H7 (cell line): ENCODE results near the gene TRIM46. TPM values are rescaled to one million over a fixed set of nuclear protein-coding genes. Genes with fewer than 3 reads are reported as not detected.

ENCODE experiments used
- DNase-seq: peaks from one replicate; pipeline ENCODE4 v3.0.0; 2012
- H3K27me3 ChIP-seq: 2 replicates; pipeline ENCODE4 v1.6.0; 2011; ENCODE audit warnings: mild to moderate bottlenecking, low read length; ENCODE audit not compliant: control insufficient read depth, insufficient read depth
- H3K36me3 ChIP-seq: replicated peaks from 2 replicates; pipeline ENCODE4 v1.5.1; 2011; ENCODE audit warnings: low read length; ENCODE audit not compliant: control insufficient read depth, insufficient read depth
- H3K4me3 ChIP-seq: 2 replicates; pipeline ENCODE4 v1.5.1; 2011; ENCODE audit warnings: low read depth, mild to moderate bottlenecking, control low read depth, low read length, moderate library complexity; ENCODE audit not compliant: insufficient read depth
- total RNA-seq: library from RNA; depleted of rRNA; stranded (reverse); fragments of >200 nt; shearing (Covaris generic); gene quantifications from 2 replicates; pipeline ENCODE4 v1.2.3, GENCODE V29; 2014; rRNA removed

The TRIM46 gene, protein sequence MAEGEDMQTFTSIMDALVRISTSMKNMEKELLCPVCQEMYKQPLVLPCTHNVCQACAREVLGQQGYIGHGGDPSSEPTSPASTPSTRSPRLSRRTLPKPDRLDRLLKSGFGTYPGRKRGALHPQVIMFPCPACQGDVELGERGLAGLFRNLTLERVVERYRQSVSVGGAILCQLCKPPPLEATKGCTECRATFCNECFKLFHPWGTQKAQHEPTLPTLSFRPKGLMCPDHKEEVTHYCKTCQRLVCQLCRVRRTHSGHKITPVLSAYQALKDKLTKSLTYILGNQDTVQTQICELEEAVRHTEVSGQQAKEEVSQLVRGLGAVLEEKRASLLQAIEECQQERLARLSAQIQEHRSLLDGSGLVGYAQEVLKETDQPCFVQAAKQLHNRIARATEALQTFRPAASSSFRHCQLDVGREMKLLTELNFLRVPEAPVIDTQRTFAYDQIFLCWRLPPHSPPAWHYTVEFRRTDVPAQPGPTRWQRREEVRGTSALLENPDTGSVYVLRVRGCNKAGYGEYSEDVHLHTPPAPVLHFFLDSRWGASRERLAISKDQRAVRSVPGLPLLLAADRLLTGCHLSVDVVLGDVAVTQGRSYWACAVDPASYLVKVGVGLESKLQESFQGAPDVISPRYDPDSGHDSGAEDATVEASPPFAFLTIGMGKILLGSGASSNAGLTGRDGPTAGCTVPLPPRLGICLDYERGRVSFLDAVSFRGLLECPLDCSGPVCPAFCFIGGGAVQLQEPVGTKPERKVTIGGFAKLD
- total RNA-seq = 9.9 and 11.1 TPM in 2 replicates

DNA sequence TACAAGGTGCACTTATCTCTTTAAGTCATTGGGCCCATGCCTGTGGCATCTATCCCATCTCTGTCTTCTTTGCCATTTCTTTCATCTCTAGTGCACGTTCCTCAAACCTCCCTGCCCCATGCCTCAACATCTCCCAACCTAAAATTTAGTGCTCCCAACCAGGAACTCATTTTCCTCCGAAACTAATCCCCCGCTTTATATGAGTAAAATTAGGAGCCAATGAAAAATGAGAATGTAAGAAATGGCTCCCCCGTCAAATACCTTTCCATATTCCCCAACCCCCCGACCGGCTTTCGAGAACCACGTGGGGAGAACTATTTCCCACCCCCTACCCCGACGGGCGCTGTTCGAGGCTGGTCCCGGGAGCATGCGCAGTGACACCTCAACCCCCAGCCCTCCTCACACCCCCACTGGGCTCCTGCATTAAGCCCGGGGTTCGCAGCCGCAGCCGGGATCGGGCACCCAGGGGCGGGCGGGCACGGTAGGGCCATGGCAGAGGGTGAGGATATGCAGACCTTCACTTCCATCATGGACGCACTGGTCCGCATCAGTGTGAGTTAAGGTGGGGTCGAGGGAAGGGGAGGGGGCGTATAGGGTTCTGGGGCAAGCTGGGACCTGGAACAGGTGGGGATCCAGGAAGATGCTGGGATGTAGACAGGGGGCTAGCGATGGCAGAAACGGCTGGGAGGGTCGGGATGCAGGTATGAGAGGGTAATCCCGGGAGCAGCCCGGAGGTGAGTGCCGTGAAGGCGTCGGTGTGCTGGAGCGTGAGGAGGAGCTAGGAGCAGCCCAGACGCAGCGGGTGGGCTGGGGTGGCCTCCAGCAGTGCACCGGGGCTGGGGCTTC lies at the start of gene TRIM46:
Gene TRIM46 (plus strand): TSS at position 372 of the 846 bp plus-strand sequence. CDS start 118 bp downstream, at position 490.
- peaks cover 16% of the 10 kb centered on the region for H3K36me3 ChIP-seq
- DNase-seq = peak; percentile 95
- H3K4me3 ChIP-seq = peak within 1 kb of the TSS; percentile 96
- H3K27me3 ChIP-seq = no peaks in the 10 kb centered on the region

DNA sequence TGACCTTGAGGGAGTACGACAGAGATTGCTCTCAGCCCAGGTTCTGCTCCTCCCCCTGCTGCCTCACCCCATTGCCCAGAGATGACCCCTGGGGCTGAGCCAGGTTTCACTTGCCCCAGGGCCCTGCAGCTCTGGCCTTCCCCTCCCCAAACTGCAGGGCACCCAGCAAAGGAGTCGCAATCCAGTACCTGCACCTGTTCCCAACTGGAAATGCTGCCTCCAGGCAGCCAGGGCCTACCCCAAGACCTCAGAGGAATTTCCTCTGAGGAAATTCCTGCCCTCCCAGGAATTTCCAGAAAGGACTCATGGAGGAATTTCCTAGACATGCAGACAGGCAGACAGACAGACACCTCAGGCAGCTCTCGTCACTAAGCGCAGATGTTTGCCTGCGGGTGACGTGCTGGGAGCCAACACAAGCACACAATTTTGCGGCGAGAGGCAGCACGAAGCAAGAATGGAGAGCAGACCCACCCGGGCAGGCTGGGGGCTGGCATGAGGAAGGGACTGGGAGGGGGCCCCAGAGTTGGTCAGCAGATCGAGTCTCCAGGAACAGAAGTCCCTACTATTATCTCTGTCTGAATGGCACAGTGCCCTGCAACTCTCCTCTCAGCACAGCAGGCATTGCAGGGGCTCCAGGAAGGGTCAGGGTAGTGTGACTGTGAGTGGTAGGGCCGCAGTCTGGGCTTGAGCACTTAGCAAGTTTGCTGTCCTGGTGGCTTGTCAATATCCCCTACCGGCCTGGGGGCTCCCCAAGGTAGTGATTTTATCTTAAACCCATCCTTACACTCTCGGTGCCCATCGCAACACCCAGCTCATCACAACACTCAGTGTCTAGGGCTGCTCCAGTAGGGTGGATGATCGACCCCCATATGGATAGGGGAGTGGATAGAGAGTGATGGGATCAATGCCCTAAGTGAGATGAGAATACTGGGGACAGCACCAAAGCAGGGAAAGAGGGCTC lies 48.9 kb upstream of the TRIM46 start:
- DNase-seq = peak; percentile 55
- Histone ChIP-seq H3K27me3 (peaks cover 54% of the 10 kb centered on the region), H3K36me3 (no peaks in the 10 kb centered on the region), H3K4me3 (no peak overlapping the region)

DNA sequence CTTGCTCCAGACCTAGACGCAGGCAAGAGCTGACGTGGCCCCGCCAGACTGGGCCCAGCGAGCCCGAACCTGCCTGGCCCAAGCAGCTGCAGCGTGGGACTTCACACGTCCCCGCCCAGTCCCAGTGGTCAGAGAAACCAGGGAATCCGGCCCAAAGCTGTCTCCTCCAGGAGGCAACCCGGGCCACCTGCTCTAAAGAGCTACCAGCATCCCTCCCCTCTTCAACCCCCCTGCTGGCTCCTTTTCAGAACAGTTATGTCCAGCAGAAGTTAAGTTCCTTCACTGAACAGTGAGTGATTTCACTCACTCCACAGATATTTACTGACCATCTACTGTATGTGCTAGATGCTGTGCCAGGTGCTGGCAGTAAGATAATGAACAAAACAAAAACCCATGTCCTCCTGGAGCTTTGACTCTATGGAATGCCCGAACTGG lies 48.1 kb upstream of the TRIM46 start:
- peak; percentile 73 for DNase-seq

DNA sequence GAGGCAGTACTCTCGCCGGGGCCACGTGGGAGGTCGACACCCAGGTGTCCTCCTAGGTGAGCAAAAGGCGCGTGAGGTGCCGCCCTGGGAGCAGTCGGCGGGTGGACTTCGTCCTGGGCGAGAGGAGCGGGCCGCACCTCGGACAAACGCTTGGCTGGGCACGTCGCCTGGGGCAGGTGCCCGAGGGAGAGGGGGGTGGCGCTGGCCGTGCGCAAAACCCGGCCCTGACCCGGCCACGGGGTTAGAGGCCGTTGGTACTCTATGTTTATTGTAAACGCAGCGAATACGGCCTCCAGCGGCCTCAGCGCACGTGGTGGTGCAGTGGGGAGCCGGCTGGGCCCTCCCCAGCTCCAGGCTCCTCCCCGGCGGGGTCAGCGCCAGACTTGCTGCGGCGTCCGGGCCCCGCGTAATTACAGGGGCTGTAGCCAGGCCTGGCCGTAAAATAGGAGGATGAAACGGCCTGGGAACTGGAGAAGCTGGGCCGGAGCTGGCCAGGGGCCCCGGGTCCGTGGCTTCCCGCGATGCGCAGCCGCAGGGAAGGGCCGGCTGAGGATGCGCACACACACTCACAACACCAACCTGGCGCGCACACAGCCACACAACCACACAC lies 47.6 kb upstream of the TRIM46 start:
- no peaks in the 10 kb centered on the region for H3K36me3 ChIP-seq
- peak overlapping the region; percentile 74 for H3K4me3 ChIP-seq
- H3K27me3 ChIP-seq = peaks cover 52% of the 10 kb centered on the region
- peak; percentile 80 for DNase-seq

More for the DNA sequence above, 48.1 kb upstream of the TRIM46 start:
- Histone ChIP-seq H3K4me3 (no peak overlapping the region; the same call in 1 of the 2 replicates), H3K36me3 (no peaks in the 10 kb centered on the region), H3K27me3 (peaks cover 51% of the 10 kb centered on the region)

DNA sequence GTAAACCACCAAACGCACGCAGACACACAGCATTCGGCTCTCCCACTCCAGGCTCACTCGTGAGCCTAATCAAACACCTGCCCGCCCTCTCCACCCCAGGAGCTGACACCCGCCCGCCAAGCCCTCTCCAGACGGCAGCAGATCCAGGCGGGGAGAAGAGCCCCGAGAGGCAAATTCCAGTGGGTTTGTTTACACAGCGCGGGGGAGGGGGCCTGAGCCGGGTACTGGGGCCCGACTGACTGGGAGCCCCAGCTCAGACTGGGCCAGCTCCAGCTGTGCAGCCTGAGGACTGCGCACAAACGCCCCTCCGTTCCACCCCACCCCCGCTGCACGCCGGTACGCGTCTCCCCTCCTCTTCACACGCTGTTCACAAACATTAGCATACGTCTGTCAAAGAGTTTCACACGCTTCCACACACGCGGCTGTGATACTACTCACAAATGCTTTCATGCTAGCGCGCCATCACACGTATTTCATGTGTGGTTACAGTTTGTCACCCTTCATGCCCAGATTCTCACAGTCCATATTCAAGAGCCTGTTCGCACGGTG lies 47.0 kb upstream of the TRIM46 start:
- H3K27me3 ChIP-seq = peaks cover 53% of the 10 kb centered on the region
- peak overlapping the region; percentile 74 for H3K4me3 ChIP-seq
- H3K36me3 ChIP-seq = peaks cover 1% of the 10 kb centered on the region; the same call in 1 of the 2 replicates
- DNase-seq = peak; percentile 85

DNA sequence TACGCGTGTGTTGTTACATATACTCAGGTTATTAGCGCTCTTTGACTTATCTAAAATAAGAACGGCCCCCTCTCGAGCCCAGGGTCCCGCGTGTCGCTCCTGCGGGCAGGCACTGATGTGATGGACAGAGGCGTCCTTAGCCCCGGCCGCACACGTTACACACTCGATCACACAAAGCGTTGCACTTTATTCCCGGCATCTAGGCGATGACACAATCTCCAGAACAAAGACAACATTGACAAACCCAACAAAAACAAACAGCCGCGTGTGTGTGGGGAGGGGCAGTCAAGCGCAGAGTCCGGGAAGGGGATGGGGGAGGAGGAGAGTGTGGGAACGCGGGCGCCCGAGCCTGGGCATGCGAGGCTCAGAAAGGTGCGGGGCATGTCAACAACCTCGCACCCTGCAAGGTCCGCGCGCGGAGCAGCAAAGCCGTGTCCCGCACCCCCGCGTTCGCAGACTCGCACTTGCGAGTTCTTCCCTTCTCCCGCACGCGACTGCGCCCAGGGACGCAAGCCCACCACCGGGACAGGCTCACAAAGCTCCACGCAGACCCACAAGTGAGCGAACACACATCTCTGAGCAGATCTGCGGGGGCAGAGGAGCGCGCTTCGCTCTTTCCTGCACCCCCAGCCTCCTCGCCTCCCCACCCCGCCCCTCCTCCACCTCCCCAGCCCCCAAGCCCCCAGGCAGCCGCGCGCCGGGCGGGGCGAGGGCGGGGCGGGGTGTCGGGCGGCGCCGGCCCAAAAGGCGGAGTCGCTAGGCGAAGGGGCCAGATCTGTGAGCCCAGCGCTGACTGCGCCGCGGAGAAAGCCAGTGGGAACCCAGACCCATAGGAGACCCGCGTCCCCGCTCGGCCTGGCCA lies 46.3 kb upstream of the TRIM46 start, which contains the start of gene EFNA1:
Gene EFNA1 (plus strand): TSS at position 772 of the 862 bp plus-strand sequence. CDS start 102 bp downstream, outside the sequence.
- DNase-seq = peak; percentile 85
- H3K27me3 ChIP-seq = peaks cover 53% of the 10 kb centered on the region

DNA sequence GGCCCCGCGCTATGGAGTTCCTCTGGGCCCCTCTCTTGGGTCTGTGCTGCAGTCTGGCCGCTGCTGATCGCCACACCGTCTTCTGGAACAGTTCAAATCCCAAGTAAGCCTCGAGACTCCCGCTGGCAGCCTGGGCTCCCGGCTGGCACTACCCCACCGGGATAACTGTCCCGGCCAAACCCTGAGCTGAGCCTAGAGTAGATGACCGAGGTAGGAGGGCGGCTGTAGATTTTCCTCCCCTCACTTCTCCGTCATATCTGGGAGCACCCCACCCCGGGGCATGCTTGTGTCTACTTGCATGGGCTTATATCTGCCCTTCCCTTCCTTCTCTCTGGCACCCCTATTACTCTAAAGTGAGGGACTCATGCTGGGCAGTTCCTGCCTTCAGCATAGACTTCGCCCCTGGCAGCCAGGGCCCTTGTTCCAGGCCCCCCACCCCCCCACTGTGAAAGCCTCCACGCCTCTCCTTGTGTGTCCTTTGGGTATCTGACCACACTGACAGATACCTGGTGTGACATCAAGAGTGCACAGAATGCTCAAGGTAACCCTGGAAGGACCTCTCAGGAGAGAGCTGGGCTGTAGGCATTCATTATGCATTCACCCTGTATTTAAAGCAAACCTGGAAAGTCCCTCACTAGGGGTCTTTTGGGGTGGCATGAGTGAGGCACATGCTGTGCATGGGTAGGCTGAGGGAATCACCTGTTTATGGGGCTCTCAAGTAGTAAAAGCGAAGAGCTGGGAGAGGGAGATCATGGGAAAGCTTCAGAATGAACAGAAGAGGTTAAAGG lies 45.5 kb upstream of the TRIM46 start:
- H3K27me3 ChIP-seq = peaks cover 53% of the 10 kb centered on the region
- DNase-seq = peak; percentile 36
- H3K4me3 ChIP-seq = peak overlapping the region; percentile 74
- peaks cover 1% of the 10 kb centered on the region; the same call in 1 of the 2 replicates for H3K36me3 ChIP-seq

More for the DNA sequence above, 46.3 kb upstream of the TRIM46 start, which contains the start of gene EFNA1:
- peaks cover 1% of the 10 kb centered on the region; the same call in 1 of the 2 replicates for H3K36me3 ChIP-seq
- H3K4me3 ChIP-seq = peak within 1 kb of the TSS; percentile 74

DNA sequence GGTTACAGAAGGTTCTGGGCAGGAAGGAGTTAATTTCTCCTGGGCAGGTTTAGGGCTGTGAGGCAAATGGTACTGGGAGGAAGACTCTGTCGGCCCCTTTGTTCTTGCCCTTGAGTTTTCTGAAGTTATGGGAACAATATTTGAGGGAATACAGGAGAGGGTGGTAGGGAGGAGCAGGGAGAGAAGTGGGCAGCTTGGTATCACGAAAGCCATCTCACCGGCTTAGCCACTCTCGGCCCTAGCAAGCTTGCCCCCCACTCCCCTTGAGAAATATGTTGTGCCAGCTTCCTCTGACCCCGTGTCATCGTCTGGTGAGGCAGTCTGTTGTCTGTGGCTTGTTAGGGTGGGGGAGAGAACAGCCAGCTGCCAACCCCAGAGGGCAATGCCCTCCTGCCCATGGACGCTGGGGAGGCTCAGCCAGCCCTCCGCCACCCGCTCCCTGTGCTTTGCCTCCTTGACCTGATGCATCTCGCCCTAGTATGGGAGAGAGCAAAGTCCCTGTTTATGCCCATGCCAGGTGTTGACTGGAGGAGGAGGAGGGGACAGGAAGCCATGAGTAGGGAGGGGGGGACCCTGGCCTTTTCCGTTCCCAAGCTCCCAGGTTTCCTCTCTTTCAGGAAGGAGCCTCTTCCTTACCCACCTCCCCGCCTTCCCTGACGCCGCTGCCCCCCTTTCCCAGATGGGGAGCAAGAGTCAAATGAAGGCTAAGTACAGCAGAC lies 44.7 kb upstream of the TRIM46 start:
- peak overlapping the region; percentile 17 for H3K4me3 ChIP-seq
- H3K27me3 ChIP-seq = peaks cover 53% of the 10 kb centered on the region
- peaks cover 1% of the 10 kb centered on the region for H3K36me3 ChIP-seq
- peak; percentile 67 for DNase-seq

DNA sequence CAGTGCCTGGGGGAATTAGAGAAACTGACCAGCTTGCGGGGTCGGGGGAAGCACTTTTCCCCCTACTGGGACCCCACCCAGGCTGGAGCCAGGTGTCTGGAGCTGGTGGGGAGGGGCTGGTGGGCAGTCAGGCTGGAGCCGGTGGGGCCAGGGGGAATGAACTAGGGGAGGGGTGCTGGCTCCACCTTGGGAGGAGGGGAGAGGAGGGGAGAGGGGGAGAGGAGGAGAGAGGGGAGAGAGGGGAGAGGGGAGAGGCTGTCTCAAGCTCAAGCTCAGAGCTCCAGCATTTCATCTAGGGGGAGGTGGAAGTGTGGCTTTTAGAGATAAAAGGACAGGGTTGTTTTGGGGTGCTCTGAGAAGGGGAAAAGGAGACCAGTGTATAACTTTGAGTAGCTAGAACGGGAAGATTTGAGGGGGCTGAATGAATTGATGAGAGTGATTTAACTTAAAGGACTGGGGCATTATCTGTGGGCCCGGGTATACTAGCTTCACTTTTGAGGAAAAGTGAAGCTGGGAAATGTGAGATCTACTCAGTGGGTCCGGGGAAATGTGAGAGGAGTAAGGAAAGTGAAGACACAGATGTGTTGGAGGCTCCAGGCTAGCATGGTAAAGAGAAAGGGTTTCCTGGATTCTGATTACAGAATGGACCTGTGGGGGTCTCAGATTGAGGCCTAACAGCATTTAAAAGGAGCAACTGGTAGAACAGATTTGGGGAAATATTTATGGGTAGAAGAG lies 43.2 kb upstream of the TRIM46 start:
- H3K27me3 ChIP-seq = peaks cover 44% of the 10 kb centered on the region
- peak overlapping the region; percentile 22; the same call in 1 of the 2 replicates for H3K4me3 ChIP-seq
- peaks cover 1% of the 10 kb centered on the region for H3K36me3 ChIP-seq
- DNase-seq = no peak

DNA sequence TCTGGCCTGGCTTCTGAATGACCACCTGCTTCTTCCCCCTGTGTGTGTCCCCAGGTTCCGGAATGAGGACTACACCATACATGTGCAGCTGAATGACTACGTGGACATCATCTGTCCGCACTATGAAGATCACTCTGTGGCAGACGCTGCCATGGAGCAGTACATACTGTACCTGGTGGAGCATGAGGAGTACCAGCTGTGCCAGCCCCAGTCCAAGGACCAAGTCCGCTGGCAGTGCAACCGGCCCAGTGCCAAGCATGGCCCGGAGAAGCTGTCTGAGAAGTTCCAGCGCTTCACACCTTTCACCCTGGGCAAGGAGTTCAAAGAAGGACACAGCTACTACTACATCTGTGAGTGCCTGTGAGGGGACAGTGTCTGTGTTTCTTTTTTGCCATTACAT lies 42.4 kb upstream of the TRIM46 start:
- H3K36me3 ChIP-seq = peaks cover 1% of the 10 kb centered on the region
- peaks cover 35% of the 10 kb centered on the region for H3K27me3 ChIP-seq
- H3K4me3 ChIP-seq = no peak overlapping the region
- DNase-seq = peak; percentile 6
